Stimulated activated CD4-positive, alpha-beta T cell treated with anti-CD3 and anti-CD28 coated beads, Interleukin-4, amount 100 ng/mL, for 1 hour (primary cell): ENCODE measurements around the gene IP6K1.
"Not testable (repeated sequence)": the region's sequence is repeated elsewhere in the genome, so short reads cannot be mapped to it uniquely, and the experiment has no call there.

Source experiments
- DNase-seq: peaks from one replicate; pipeline ENCODE4 v3.0.0-alpha.2; 2020

IP6K1 gene

GRCh38 chr3:49705390-49705960, 80.9 kb downstream of the IP6K1 start:
- no peak for DNase-seq

DNA sequence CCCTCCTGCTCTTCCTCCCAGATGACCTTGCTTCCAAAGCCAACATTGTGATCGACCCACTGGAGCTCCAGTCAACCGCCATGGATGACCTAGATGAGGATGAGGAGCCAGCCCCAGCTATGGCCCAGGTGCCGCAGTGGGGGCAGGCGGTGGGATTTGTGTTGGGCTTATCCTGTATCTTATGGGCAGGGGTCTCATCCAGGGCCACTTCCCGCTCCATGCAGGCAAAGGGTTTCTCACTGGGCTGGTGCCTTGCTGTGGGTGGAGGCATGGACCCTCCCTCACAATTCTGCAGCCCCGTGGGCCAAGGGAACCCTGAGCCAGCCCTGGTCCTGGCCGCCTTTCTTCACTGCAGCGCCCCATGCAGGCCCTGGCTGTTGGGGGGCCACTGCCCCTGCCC, 81.7 kb downstream of the IP6K1 start:
- no peak for DNase-seq

DNA sequence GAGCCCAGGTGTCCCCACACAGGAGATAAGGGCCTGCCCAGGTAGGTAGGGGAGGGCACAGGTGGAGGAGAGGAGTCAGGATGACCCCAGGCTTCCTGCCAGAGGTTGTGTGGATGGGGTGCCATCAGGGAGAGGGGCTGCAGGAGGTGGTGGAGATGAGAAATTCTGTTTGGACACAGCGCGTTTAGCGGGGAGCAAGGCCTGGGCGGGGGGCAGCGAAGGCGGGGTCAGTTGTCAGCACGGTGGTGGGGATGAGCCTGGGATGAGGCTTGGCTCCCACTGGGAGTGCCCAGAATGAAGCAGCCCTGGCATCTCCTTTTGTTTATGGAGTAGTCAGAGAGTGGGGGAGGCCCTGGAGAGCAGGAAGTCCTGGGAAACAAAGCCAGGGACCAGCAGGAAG, 82.4 kb downstream of the IP6K1 start:
- DNase-seq: no peak

DNA sequence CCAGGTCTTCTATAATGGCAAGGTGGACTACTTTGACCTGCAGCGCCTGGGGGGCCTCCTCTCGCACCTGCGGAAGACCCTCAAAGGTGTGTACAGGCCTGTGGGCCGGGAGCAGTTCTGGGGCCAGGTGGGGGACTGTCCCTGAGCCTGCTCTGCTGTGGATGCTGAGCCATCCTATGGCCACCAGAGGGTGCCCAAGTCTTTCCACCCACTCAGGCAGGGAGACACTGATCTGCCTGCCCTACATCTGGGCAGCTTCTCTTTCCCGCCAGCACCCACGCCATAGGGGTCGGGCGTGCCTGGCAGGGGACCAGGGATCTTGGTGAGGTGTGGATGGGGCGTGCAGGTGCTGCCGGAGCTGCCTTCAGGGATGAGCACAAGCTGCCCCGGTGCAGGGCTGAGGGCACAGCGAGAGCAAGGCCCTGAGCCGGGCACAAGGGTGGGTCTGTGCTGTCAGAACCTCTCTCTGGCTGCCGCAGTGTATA, 82.9 kb downstream of the IP6K1 start:
- peak; percentile 61 for DNase-seq

GRCh38 chr3:49702672-49703071, 83.7 kb downstream of the IP6K1 start:
- DNase-seq: no peak

- DNase-seq: no peak
These were observed 84.8 kb downstream of the IP6K1 start for GRCh38 chr3:49701388-49702077.

DNA sequence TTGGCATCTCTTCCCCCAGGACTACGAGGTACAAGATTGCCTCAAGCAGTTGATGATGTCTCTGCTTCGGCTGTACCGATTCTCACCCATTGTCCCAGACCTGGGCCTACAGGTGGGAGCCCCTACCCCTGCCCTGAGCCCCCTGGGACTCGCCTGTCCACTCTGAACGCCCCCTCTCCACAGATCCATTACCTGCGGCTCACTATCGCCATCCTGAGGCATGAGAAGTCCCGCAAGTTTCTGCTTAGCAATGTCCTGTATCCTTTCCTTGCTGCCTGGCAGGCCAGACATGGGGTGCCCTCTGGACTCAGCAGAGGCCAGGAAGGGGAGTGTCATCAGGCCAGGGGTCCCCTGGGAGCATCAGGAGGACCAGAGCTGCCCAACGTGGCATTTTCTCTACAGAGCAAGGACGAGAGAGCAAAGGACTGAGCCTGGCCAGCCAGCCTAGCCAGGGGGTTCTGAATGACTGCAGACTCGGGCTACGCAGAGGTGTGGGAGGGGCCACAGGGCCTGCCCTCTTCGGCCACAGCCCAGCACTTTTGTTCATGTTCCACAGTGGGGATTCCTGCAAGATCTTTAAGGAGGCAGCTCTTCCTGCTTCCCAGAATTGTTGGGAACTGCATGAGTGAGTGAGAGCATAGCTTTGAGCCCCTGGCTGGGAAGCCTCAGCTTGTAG, 85.8 kb downstream of the IP6K1 start:
- no peak for DNase-seq

GRCh38 chr3:49700014-49700413, 86.3 kb downstream of the IP6K1 start:
- no peak for DNase-seq

DNA sequence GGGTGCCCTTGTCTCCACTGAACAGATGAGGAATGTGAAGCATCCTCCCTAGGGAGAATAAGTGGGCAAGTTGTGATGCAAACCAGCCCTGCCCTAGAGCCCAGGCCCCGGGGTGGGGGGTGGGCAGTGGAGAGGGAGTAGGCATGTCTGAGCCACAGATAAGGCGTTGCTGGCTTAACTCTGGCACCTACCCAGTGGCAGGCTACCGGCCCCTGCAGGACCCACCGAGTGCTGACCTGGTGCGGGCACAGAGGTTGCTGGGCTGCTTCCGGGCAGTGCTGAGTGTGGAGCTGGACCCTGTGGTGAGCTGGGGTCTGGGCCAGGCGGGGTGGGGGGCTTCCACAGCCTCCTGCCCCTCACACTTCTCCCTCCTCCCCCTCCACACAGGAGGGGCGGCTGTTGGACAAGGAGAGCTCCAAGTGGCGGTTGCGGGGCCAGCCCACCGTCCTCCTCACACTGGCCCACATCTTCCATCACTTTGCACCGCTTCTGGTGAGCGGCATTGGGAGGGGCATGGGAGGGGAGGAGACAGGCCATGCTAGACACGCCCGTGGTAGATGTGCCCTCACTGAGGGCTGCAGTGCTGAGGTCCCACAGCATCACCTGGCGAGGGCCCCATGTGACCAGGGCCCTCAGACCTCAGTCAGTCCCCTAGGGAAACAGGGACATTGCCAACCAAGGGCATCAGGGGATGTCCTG, 86.9 kb downstream of the IP6K1 start:
- DNase-seq: no peak

- not testable (repeated sequence) for DNase-seq
These were observed 90.9 kb downstream of the IP6K1 start for GRCh38 chr3:49695350-49696015.

- not testable (repeated sequence) for DNase-seq
These were observed 91.8 kb downstream of the IP6K1 start for GRCh38 chr3:49694409-49695070.

DNA sequence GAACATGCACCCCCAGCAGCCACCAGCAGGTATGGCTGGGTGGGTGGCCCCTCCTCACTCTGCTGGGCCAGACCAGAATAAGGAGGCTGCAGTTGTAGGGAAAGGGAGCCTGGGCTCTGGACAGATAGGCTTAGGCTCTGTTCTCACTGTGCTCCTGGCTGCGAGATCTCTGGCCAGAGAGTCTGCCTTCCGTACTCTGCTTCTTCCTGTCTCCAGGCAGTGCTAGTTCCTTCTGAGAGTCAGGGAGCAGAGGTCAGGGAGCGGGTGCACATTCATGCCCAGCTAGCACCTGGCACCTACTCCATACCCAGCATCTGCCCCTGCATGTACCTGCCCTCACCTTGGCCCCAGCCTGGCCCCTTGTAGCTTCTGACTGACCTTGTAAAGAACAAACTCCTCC, 94.9 kb downstream of the IP6K1 start:
- DNase-seq: not testable (repeated sequence)

GRCh38 chr3:49690856-49691255, 95.5 kb downstream of the IP6K1 start:
- not testable (repeated sequence) for DNase-seq

DNA sequence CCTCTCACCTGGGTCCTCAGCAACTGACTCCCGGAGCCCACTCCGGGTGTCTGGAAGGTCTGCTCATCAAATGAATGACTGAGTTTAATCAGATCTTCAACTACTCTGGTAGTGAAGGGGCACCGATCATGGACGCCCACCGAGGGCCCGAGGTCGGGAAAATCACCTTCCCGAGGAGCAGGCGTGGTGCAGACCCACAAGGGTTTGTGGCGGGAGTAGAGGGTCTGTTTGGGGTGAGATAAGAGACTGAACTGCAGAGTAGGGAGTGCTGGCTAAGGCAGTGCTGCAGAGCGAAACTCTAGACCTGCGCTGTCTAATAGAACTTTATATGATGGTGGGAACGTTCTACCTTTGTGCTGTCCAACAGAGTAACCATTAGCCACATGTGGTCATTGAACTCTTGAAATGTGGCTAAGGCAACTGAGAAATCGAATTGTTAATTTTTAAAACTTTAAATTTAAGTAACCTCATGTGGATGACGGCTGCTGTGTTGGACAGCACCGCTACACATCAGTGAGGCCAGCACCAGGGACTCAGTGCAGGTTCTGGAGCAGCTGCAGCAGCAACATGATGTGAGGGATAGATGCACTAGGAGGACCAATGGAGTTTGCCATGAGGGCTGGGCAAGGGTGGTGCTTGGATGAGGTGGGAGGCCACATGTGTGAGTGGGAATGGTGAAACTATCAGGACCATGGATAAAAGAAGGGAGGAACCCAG, 96.3 kb downstream of the IP6K1 start:
- DNase-seq: not testable (repeated sequence)

- peak; percentile 94 for DNase-seq
These were observed 97.1 kb downstream of the IP6K1 start, which contains the start of the genes MST1 and RNF123 for GRCh38 chr3:49689046-49689907. MST1 (minus strand) TSS chr3:49689474; CDS start chr3:49688691, 783 bp downstream. RNF123 (plus strand) TSS chr3:49689557; CDS start chr3:49691166, 1,609 bp downstream.

GRCh38 chr3:49688338-49689045, 97.8 kb downstream of the IP6K1 start:
- not testable (repeated sequence) for DNase-seq

DNA sequence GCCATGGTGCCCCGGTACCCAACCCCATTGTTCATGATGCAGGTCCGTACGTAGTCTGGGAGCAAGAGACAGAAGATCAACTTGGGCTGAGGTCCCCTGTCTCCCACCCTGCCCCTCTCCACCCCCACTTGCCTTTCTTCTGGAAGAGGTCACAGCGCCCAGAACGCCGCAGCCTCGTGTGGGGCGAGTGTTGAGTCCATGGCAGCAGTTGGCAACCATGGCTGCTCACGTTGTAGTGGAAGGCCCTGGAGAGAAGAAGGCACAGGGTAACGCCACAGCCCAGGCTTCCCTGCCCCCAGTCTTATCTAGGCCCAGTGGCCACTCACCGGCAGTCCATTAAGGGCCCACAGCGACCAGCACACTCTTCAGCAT, 98.9 kb downstream of the IP6K1 start:
- not testable (repeated sequence) for DNase-seq

GRCh38 chr3:49686769-49687423, 99.4 kb downstream of the IP6K1 start:
- peak; percentile 41 for DNase-seq

DNA sequence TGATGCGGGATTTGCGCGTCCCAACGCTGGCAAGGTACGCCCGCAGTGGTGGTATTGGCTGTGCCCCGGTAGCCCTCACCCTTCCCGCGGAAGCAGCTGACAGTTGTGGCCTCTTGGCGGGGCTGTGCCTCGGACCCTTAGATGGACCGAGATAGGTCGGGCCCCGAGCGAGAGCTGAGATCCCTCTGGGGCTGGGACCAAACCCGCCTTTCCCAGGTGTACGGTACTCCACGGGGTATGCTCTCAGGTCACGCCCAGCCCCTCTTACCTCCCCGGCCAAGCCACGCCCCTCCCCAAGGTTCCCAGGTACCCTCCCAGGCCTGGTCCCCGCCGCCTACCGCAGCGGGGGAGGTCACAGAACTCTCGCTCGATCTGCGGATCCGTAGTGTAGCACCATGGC, 100.0 kb downstream of the IP6K1 start:
- DNase-seq: peak; percentile 39
